GM19193 (cell line): ENCODE results near the gene AXIN1.

ENCODE experiments used
- POLR2A ChIP-seq: IDR thresholded peaks from 4 replicates; pipeline ENCODE4 v1.6.1; 2011; ENCODE audit not compliant: insufficient read depth, insufficient read length; ENCODE audit errors: extremely low read depth

AXIN1 gene

GRCh38 chr16:280005-280460, 72.5 kb downstream of the AXIN1 start:
- no peak for TF ChIP-seq POLR2A

DNA sequence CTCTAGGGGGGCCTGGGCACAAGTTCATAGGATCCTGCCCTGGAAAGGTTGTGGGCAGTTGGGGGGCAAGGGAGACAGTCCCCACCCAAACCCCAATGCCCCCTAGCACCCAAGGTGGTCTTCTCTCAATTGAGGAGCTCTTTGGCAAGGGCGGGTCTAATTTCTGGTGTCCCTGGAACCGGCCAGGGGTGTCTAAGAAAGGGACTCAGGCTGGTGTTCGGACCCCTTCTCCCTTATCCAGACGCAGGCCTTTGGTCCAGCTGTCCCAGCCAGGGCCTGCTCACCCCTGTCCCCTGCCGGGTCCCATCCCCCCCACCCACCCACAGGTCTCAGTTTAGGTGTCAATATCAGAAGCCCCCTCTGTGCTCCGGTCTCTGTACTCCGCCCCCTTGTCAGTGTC, 73.0 kb downstream of the AXIN1 start:
- TF ChIP-seq POLR2A, result no peak

DNA sequence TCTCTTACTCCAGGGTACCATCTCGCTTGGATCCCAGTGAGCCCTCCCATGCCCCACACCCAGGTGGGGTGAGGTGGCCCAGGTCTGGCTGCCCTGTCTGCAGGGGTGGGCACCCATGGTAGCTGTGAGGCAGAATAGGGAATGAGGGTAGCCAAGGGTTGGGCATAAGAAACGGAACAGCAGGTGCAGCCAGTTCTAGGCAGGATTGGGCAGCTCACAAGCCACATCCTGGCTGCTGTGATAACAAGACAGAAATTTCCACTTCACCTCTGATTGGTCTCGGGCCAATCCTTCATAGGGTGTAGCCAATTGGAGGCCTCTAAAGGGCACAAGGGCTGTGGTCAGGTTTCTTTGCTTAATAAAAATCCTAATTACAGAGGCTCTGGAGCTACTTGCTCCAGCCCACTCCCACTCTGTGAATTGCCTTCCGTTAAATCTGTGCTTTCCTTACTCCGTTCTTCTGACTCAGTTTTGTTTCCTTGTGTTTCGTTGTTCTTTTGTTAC, 73.6 kb downstream of the AXIN1 start:
- no peak for TF ChIP-seq POLR2A

GRCh38 chr16:276426-277077, 76.0 kb downstream of the AXIN1 start:
- TF ChIP-seq POLR2A, result no peak

GRCh38 chr16:275786-276232, 76.7 kb downstream of the AXIN1 start, which contains the start of gene RGS11:
Gene RGS11, minus strand, starts transcription at chr16:275944. Its CDS starts 33 bp downstream, at chr16:275911.
- TF ChIP-seq POLR2A, result no peak

DNA sequence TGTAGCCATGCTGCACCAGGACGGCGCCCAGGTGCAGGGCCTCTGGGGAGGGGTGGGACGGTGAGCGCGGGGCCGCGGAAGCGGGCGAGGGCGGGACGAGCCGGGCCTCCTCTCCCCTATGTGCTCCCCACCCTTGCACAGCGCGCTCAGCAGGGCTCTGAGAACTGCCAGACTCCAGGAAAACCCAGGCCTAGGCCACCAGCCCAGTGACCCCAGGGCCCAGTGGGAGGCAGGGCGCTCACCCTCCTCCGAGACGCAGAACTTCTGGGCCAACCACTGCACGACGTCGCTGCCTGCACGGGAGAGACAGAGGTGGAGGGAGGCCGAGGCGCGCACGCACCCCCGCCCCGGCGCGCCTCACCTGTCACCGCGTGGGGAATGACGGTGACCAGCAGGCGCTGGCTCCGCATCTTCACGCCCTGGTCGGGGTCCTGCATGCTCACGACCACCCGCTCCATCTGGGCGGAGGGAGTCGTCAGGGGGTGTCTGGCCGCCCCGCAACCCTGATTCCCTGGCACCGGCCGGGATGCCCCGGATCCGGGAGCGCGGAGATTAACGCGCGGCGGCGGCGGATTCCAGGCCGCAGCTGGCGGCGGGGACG, 77.4 kb downstream of the AXIN1 start:
- no peak for TF ChIP-seq POLR2A

DNA sequence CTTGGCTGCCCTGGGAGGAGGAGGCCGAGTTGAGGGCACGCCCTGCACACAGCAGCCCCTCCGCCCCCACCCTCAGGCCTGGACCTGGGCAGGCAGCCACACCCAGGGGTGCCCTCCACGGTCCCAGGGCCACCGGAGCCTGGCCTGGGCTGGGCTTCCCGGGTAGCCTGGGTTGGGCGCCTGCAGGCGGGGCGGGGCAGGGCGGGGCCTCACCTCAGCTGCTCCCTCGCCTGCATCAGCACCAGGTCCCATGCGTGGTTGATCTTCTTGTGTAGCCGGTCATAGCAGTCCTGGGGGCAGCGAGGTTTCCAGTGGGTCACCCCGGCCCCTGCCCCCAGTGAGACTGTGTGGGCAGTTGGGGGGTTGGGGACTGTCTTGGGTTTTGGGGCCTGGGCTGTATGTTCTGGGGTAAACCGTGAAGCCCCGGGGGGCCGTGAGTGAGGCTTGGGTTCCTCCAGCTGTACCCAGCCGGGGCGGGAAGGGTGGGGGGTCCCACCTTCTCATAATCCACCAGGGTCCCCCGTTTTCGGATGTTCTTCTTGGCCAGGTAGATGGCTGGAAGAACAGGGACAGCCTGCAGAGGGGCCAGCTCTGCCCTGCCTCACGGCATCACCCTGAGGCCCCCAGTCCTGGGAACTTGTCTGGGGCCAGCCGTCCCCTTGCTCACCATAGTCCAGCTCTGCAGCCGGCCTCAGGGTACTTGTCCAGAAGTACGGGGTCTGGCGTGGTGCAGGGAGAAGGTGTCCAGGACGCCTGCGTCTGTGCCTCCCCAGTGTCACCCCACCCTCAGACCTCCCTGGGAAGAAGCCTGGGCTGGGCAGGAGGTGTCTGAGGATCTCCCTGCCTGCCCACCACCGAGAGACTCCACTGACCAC, 78.7 kb downstream of the AXIN1 start:
- TF ChIP-seq POLR2A, result no peak

GRCh38 chr16:272633-273546, 79.6 kb downstream of the AXIN1 start:
- TF ChIP-seq POLR2A, result no peak

- TF ChIP-seq POLR2A, result no peak
Observed at GRCh38 chr16:270381-271255, 81.9 kb downstream of the AXIN1 start.

GRCh38 chr16:269061-269796, 83.3 kb downstream of the AXIN1 start:
- TF ChIP-seq POLR2A, result no peak

DNA sequence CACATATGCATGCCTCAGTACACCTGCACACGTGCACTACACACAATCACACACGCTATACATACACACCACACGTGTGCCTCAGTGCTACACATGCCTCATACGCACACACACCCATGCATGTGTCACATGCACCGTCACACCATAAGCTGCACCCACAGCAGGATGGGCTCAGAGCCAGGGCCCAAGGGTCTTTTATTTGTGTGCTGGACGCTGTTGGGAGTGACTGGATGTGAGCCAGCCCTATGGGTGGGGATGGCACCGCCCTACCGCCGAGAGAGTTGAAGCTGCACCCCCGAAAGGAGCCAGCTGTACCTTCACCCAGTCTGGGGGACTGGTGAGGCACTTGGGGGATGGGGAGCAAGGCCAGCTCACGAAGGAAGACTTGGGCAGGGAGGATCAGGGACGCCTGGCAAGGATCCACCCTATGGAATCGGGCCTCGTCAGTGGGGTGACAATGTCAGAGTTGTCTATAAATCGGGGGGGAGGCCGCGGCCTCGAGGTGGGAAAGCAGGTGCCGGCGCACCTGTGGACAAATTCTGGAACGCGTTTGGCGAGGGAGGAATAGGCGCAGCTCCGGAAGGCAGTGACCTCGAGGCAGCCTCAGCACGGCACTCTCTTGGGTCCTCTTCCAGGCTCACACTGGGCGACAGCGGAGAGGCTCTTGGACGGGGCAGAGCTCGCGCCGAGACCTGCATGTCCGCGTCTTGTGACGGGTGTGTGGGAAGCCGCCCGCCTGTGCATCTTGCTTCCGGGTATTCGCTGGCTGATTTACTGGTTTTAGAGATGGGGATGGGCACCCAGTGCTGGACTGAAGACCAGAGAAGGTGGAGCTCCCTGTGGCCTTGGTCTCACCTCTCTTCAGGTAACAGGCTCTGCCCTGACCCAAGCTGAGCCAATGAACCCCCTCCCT, 84.1 kb downstream of the AXIN1 start:
- TF ChIP-seq POLR2A, result no peak
